ENCODE results near the gene CES3.
A peak's percentile ranks its signal among the peaks of the same experiment; 100 is the strongest.
"Not testable (repeated sequence)": the region's sequence is repeated elsewhere in the genome, so short reads cannot be mapped to it uniquely, and the experiment has no call there.

CES3 gene

GRCh38 chr16:66970775-66971720, 10.0 kb downstream of the CES3 start:
- peak; percentile 64 for DNase-seq (ENCODE audit: low read depth)

GRCh38 chr16:66972983-66973382, 11.9 kb downstream of the CES3 start:
- DNase-seq (ENCODE audit: low read depth): no peak

DNA sequence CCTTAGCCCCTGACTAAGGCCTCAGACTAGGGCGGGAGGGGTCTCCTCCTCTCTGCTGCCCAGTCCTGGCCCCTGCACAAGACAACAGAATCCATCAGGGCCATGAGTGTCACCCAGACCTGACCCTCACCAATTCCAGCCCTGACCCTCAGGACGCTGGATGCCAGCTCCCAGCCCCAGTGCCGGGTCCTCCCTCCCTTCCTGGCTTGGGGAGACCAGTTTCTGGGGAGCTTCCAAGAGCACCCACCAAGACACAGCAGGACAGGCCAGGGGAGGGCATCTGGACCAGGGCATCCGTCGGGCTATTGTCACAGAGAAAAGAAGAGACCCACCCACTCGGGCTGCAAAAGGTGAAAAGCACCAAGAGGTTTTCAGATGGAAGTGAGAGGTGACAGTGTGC, 12.7 kb downstream of the CES3 start:
- DNase-seq (ENCODE audit: low read depth): no peak

DNA sequence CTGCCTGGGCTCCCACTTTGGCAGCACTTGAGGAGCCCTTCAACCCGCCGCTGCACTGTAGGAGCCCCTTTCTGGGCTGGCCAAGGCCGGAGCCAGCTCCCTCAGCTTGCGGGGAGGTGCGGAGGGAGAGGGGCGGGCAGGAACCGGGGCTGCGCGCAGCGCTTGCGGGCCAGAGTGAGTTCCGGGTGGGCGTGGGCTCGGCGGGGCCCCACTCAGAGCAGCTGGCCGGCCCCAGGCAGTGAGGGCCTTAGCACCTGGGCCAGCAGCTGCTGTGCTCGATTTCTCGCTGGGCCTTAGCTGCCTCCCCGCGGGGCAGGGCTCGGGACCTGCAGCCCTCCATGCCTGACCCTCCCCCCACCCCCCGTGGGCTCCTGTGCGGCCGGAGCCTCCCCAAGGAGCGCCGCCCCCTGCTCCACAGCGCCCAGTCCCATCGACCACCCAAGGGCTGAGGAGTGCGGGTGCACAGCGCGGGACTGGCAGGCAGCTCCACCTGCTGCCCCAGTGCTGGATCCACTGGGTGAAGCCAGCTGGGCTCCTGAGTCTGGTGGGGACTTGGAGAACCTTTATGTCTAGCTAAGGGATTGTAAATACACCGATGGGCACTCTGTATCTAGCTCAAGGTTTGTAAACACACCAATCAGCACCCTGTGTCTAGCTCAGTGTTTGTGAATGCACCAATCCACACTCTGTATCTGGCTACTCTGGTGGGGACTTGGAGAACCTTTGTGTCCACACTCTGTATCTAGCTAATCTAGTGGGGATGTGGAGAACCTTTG, 13.3 kb downstream of the CES3 start:
- not testable (repeated sequence) for DNase-seq (ENCODE audit: low read depth)

- DNase-seq (ENCODE audit: low read depth): peak; percentile 18
Measured at GRCh38 chr16:66974932-66975246, 13.8 kb downstream of the CES3 start.

DNA sequence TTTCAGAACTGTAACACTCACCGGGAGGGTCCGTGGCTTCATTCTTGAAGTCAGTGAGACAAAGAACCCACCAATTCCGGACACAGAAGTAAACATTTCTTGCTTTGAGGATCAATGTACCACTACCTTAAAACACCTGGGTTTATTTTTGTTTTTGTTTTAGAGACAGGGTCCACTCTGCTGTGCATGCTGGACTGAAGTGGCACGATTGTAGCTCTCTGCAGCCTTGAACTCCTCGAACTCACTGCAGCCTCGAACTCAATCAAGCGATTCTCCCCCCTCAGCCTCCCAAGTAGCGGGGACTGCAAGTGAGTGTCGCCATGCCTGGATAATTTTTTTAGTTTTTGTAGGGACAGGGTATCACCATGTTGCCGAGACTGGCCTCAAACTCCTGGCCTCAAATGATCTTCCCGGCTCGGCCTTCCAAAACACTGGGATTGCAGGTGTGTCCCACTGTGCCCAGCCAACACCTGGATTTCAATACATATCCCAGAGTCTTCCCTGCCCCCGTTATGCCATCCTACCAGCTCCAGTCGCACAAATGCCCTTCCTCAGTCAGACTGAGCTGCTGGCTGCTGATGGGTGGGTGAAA, 14.3 kb downstream of the CES3 start:
- no peak for DNase-seq (ENCODE audit: low read depth)

DNA sequence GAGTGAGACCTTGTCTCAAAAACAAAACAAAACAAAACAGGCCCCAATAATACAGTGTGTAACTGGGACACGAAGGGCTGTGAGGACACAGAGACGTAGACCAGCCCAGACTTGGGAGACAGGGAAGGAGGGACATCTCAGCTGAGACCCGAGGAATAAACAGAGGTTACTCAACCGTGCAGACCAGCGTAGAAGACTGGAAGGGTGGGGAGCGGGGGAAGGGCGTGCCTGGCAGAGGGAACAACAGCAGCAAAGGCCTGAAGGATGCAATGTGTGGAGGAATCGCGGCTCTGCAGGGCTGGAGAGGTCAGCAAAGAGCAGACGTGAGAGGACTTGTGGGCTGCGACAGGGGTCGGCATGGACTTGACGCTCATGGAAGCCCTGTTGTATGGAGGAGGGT, 15.7 kb downstream of the CES3 start:
- DNase-seq (ENCODE audit: low read depth): no peak

DNA sequence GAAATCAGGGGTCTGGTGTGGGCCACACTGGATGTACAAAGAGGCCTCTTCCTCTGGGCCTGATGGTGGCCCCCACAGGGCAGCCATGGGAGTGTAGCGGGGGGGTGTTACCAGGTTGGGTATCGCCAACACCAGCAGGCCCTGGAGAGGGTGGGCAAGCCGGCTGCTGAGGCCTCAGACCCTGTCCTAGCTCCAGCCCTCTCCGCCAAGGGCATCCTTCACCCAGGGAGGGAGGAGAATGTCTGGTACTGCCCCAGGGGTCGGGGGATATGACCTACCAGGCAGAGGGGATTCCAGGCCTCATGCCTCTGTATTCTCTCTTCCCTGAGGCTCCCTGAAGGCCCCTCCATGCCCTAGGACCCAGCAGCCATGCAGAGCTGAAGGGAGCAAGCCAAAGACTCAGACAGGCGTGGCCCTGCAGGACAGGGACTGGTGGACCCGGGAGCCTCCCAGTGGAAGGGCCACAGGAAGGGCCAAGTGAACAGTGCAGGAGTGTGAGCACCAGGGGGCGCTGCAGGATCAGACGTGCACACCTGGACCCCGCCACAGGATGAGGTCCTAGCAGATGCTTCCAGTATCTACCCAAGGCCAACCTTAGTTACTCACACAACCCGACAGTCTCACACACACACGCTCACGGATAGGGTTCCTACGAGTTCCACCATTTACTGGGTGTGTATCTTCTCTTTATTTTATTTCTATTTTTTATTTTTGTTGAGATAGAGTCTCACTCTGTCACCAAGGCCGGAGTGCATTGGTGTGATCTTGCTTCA, 16.5 kb downstream of the CES3 start:
- peak; percentile 82 for DNase-seq (ENCODE audit: low read depth)

GRCh38 chr16:66979011-66979717, 18.1 kb downstream of the CES3 start:
- DNase-seq (ENCODE audit: low read depth): peak; percentile 27

DNA sequence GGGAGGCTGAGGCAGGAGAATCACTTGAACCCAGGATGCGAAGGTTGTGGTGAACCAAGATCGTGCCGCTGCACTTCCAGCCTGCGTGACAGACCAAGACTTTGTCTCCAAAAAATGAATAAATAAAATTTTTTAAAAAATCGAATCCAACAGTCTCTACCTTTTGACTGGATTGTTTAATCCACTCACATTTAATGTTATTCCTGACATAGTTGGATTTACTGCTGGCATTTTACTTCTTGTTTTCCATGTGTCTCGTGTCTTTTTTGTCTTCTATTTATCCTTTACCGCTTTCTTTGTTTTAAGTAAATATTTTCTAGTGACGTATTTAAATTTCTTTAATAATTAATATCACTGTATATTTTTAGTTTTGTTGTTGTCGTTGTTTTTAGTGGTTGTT, 22.0 kb downstream of the CES3 start:
- no peak for DNase-seq (ENCODE audit: low read depth)

DNA sequence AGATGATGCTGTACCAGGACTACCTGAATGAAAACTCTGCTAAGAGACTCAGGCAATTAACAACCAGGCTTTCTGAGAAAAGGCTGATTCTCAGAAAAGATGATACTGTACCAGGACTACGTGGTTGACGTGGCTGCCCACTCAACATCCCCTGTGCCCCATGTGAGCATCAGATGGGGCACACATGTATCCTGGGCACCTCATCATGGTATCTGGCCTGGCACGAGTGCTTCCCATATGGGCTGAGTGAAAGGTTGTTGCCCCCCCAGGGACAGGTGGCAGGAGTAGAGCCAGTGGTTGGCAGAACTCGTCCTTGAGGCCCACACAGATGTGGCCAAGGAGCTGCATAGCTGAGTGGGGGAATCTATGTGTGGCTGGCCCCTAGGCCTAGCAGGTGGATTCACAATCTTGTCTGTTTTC, 23.8 kb downstream of the CES3 start:
- DNase-seq (ENCODE audit: low read depth): no peak

- DNase-seq (ENCODE audit: low read depth): no peak
Measured at GRCh38 chr16:66986559-66986958, 25.5 kb downstream of the CES3 start.

DNA sequence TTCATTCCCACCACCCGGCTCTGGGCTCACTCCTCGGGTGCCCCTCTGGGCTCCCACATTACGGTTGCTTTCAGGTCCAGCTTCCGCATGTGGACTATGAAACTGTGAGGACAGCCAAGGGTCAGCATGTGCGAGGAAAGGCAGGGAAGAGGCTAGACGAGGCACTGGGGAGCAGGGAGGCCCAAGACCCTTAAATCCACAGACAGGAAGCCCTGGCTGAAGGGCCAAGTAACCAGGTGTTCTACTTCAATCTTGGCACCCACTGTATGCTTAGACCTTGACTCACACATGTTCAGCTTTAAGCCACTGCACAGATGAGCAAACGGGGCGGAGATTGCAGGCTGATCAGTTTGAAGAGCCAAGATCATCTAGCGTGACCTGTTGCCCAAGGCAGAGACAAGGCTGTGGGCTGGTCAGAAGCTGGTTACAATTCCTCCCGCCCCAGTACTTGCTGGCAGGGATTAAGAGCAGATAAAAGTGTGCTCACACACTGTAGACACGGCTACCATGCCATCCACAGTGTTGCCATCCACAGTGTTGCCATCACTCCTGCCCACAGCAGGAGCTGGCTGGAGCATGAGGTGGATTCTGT, 27.2 kb downstream of the CES3 start, which contains the start of gene CES4A:
Gene CES4A, plus strand, starts transcription at position 393 of the 592 bp plus-strand sequence. Its CDS starts 184 bp downstream, at position 577.
- no peak for DNase-seq (ENCODE audit: low read depth)

DNA sequence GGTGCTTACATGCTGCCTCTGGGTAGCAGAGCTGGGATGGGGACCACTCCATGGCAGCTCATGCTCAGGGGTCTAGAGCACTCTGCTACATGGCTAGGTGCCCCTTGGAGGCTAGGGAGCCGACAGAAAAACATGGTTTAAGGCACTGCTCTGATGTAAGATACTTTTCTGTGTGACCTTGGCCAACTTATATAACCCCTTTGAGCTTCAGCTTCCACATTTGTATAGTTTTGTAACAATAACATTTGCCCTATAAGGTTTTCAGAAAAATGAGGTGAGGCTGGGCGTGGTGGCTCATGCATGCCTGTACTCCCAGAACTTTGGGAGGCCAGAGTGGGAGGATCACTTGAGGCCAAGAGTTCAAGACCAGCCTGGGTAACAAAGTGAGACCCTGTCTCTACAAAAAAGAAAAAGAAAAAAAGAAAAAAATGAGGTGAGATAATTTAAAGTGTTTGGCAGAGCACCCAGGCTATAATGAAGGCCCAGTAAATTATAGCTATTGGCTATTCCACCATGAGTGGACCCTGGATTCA, 30.5 kb downstream of the CES3 start:
- no peak for DNase-seq (ENCODE audit: low read depth)

GRCh38 chr16:66993558-66993957, 32.5 kb downstream of the CES3 start:
- DNase-seq (ENCODE audit: low read depth): not testable (repeated sequence)

GRCh38 chr16:66996324-66996982, 35.4 kb downstream of the CES3 start:
- DNase-seq (ENCODE audit: low read depth): peak; percentile 65

DNA sequence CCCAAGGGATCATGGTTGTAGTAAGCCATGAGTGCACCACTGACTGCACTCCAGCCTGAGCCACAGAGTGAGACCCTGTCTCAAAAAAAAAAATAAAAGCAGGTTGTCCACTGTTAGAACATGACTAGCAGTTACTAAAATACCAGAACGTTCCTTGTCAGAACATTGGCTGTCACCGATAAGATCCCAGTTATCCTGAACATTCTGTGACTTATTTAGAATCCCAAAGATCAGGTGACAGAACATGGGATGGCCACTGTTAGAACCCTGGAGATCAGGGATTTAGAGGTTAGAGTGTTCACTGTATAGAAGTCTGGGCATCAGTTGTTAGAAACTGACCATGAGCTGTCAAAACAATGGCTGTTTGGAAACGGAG, 35.9 kb downstream of the CES3 start:
- no peak for DNase-seq (ENCODE audit: low read depth)

GRCh38 chr16:67000384-67001351, 39.6 kb downstream of the CES3 start:
- peak; percentile 41 for DNase-seq (ENCODE audit: low read depth)

DNA sequence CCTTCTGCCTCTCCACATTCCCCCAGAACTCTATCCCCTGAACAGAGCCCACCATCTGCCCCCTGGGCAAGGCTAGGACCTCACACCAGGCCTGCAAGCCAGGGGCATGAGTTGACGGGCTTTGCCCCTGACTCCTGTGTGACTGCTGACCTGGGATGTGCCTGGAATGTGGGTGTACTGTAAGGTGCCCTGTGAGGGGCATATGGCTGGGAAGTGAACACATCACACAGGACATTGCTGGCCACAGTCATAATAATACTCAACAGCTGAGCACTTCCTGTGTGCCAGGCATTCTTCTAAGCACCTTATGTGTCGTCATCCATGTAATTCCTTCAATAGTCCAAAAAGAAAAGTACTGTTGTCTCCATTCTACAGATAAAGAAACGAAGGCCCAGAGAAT, 40.7 kb downstream of the CES3 start:
- DNase-seq (ENCODE audit: low read depth): peak; percentile 35

All from EH (cell line).